Large intestine (tissue), 3 donors: ENCODE measurements around the gene UROC1. TPM values are rescaled to one million over a fixed set of nuclear protein-coding genes. Genes with fewer than 3 reads are reported as not detected.

ENCODE experiments used
- DNase-seq, 2 donors: peaks; one replicate each; pipeline versions ENCODE4 v3.0.0 to v3.0.0-alpha.2; 2013
- H3K27ac ChIP-seq: one replicate; pipeline ENCODE4 v1.5.1; 2013; ENCODE audit warnings: low read length
- H3K27me3 ChIP-seq: 2 replicates; pipeline ENCODE4 v1.6.1; 2013; ENCODE audit warnings: low read length; ENCODE audit not compliant: control insufficient read depth, insufficient read depth
- H3K36me3 ChIP-seq: 2 replicates; pipeline ENCODE4 v1.6.1; 2013; ENCODE audit warnings: low read length; ENCODE audit not compliant: control insufficient read depth, insufficient read depth
- H3K4me1 ChIP-seq: one replicate; pipeline ENCODE4 v1.6.1; 2013; ENCODE audit warnings: low read length; ENCODE audit not compliant: control insufficient read depth, insufficient read depth
- H3K4me3 ChIP-seq: one replicate; pipeline ENCODE4 v1.5.1; 2013; ENCODE audit warnings: low read length
- H3K9me3 ChIP-seq: one replicate; pipeline ENCODE4 v1.6.1; 2013; ENCODE audit warnings: mild to moderate bottlenecking, low read depth, low read length, moderate library complexity; ENCODE audit not compliant: control insufficient read depth
- WGBS: methylation state at CpG from one replicate; pipeline ENCODE4 v1.1.5; 2013; ENCODE audit warnings: low lambda C conversion rate; ENCODE audit not compliant: insufficient coverage; 5-methylcytosine and 5-hydroxymethylcytosine counted together
- polyA plus RNA-seq: library from polyadenylated mRNA; unstranded; fragments of 120-200 nt; gene quantifications from one replicate; pipeline ENCODE4 v1.2.1, GENCODE V29; 2013

UROC1 gene
- polyA plus RNA-seq, 1 donor, result 0.06 TPM

DNA sequence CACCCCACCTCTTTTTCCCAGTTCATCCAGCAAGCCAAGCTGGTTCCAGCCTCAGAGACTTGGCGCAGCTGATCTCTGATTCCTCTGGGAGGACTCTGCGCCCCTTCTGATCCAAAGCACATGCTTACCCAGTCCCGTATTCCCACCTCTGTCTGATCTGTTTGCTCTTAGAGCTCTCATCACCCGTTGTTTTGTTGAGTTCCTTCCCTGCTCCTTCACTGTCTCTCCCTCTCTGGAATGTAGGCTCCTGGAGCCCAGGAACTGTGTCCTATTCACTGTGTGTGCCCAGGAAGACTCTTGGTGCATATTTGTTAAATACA, 40.6 kb downstream of the UROC1 start:
- H3K27ac ChIP-seq, result no peak overlapping the region
- H3K4me1 ChIP-seq, result peaks cover 25% of the 10 kb centered on the region
- WGBS, result no CpG with 5 or more reads among the region's 4 CpGs
- no peak for DNase-seq
- no peaks in the 10 kb centered on the region for H3K27me3 ChIP-seq
- no peak overlapping the region for H3K4me3 ChIP-seq
- H3K36me3 ChIP-seq, result peaks cover 6% of the 10 kb centered on the region
- H3K9me3 ChIP-seq, result no peaks in the 10 kb centered on the region

GRCh38 chr3:126476166-126477060, 41.2 kb downstream of the UROC1 start:
- peaks cover 23% of the 10 kb centered on the region for H3K4me1 ChIP-seq
- no peaks in the 10 kb centered on the region for H3K9me3 ChIP-seq
- DNase-seq, result peak; percentile 42 to 75
- H3K4me3 ChIP-seq, result peak overlapping the region; percentile 83
- 80% methylated on average over 3 of the region's 66 CpGs for WGBS
- peaks cover 6% of the 10 kb centered on the region for H3K36me3 ChIP-seq
- H3K27me3 ChIP-seq, result no peaks in the 10 kb centered on the region
- H3K27ac ChIP-seq, result peak overlapping the region; percentile 93

GRCh38 chr3:126475413-126476114, 42.0 kb downstream of the UROC1 start, which contains the start of gene ZXDC:
Gene ZXDC, minus strand, starts transcription at chr3:126475891. Its CDS starts 26 bp downstream, at chr3:126475865.
- DNase-seq, result peak; percentile 97
- Histone ChIP-seq H3K27me3 (no peaks in the 10 kb centered on the region), H3K4me3 (peak within 1 kb of the TSS; percentile 83), H3K36me3 (peaks cover 15% of the 10 kb centered on the region), H3K4me1 (peaks cover 19% of the 10 kb centered on the region), H3K27ac (peak within 1 kb of the TSS; percentile 93), H3K9me3 (no peaks in the 10 kb centered on the region)
- WGBS, result no CpG with 5 or more reads among the region's 112 CpGs

DNA sequence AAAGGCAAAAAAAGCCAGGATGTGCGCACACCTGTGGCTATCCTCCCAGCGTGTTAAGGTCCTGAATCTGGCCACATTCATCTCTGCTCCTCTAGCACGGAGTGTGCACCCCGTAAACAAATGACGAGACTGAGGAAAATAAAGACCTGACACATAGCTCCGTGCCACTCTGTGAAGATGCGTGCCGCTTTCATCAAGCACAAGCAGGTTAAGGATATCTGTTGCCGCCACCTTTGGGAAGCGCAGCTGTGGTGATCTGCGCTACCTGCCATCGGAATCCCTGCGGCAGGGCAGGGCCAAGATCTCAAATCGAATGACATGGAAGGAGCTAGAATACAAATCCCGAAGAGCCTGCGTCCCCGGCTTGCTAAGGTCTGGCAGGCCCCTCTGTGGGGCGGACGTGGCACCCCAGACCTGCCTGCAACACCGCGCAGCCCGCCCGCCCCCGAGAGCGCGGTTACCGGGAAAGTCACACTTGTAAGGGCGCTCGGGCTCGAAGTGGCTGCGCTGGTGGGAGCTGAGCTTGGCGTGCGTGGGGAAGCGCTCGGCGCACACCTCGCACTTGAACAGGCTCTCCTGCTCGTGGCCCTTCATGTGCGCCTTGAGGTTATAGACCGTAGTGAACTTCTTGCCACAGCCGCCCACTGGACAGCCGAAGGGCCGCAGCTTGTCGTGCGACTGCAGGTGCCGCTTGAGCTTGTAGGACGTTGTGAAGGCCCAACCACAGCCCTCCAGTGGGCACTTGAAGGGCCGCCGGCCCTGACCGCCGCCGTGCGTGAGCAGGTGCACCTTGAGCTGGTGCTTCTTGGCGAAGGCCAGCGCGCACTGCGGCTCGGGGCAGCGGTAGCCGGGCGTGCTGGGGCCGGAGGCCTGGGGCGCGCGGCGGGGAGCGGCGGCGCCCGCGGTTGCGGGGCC, 42.8 kb downstream of the UROC1 start:
- H3K4me1 ChIP-seq, result peaks cover 19% of the 10 kb centered on the region
- DNase-seq, result peak; percentile 37 to 75
- WGBS, result 20% methylated on average over 1 of the region's 72 CpGs
- peak overlapping the region; percentile 76 for H3K27ac ChIP-seq
- H3K9me3 ChIP-seq, result no peaks in the 10 kb centered on the region
- H3K27me3 ChIP-seq, result no peaks in the 10 kb centered on the region
- H3K4me3 ChIP-seq, result peak overlapping the region; percentile 64
- H3K36me3 ChIP-seq, result peaks cover 23% of the 10 kb centered on the region

DNA sequence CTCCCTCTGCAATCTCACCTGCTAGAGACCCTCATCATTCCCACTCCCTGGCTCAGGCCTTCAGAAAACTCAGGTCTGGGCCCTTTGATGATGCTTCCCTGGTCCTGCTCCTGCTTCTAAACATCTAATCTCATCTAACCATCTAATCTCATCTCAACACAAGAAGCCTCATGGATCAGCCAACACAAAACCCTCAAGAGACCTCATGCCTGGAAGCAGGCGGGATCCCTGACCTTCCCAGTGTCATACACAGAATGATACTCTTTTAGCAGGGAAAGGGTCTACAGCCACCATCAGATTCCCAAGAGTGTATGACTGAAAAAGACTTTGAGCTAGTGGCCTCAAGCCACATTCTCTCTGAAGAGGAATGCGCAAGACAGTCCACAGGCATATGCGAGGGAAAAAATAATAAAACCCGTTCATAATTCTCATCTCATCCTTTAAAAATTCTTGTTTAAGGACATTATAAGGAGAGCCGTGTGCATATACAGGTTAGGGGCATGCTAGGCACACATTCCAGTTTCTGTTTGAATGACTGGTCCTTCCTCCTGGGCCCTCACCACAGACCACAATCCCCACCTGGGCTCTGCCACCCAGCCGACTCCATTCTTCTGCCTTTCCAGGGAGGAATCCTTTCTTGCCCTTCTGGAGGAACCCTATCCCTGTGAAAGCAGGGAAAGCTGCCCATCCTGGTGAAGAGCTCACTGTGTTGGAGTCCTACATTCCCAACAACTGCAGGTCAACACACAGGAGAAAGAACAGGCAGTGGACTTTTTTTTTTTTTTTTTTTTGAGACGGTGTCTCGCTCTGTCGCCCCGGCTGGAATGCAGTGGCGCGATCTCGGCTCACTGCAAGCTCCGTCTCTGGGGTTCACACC, 44.0 kb downstream of the UROC1 start:
- DNase-seq, result no peak
- WGBS, result no CpG with 5 or more reads among the region's 14 CpGs
- H3K36me3 ChIP-seq, result peaks cover 35% of the 10 kb centered on the region
- H3K9me3 ChIP-seq, result no peaks in the 10 kb centered on the region
- H3K4me3 ChIP-seq, result peak overlapping the region; percentile 64
- no peaks in the 10 kb centered on the region for H3K27me3 ChIP-seq
- peaks cover 19% of the 10 kb centered on the region for H3K4me1 ChIP-seq
- no peak overlapping the region for H3K27ac ChIP-seq

- H3K4me1 ChIP-seq, result peaks cover 19% of the 10 kb centered on the region
- 64% methylated on average over 2 of the region's 8 CpGs for WGBS
- peaks cover 46% of the 10 kb centered on the region for H3K36me3 ChIP-seq
- no peaks in the 10 kb centered on the region for H3K27me3 ChIP-seq
- no peaks in the 10 kb centered on the region for H3K9me3 ChIP-seq
- H3K4me3 ChIP-seq, result peak overlapping the region; percentile 8
- peak overlapping the region; percentile 21 for H3K27ac ChIP-seq
- peak; percentile 80 to 84 for DNase-seq
These were observed 45.1 kb downstream of the UROC1 start for GRCh38 chr3:126472277-126473006.

DNA sequence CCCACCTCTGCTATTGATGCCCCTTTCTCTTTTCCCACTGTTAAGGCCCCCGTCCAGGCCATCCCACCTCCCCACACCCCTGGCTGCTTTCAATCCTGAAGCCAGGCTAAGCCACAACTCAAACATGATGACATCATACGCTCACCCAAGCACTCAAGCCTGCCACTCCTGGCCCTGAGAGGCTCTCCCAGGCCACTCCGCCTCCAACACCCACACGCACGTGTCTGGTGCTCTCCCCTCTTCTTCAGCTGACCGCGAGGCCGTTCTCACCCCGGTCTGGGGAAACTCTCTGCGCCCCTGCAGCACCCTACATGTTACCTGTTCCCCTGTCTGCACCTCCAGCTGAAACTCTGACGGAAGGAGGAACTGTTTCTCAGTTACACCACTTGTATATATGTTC, 48.1 kb downstream of the UROC1 start:
- Histone ChIP-seq H3K4me3 (no peak overlapping the region), H3K27ac (no peak overlapping the region), H3K36me3 (peaks cover 76% of the 10 kb centered on the region), H3K27me3 (no peaks in the 10 kb centered on the region), H3K9me3 (no peaks in the 10 kb centered on the region), H3K4me1 (peaks cover 19% of the 10 kb centered on the region)
- WGBS, result no CpG with 5 or more reads among the region's 11 CpGs
- DNase-seq, result no peak

GRCh38 chr3:126468028-126468891, 49.3 kb downstream of the UROC1 start:
- no peak overlapping the region for H3K27ac ChIP-seq
- H3K9me3 ChIP-seq, result no peaks in the 10 kb centered on the region
- H3K4me1 ChIP-seq, result peaks cover 13% of the 10 kb centered on the region
- no CpG with 5 or more reads among the region's 13 CpGs for WGBS
- H3K27me3 ChIP-seq, result no peaks in the 10 kb centered on the region
- no peak overlapping the region for H3K4me3 ChIP-seq
- H3K36me3 ChIP-seq, result peaks cover 83% of the 10 kb centered on the region
- DNase-seq, result no peak
